ENCODE measurements around the gene TFAP2A.

TFAP2A gene

DNA sequence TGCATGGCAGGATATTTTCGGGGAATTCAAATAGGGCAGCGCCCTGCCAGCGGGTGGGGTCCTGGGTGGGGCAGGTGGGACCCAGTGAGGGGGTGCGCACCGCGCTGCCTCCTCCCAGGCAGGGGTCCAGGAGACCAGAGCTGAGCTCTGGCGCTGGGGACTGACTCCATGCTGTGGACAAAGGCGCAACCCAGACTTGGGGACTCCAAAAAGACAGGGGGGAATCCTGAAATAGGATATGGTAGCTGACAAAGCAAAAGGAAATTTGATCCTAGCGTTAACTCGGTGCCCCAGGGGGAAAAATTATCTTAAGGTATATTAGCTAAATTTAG, 23.6 kb downstream of the TFAP2A start:
- no peak overlapping the region for H3K27ac ChIP-seq (ENCODE audit: extremely low read depth, low read depth, low read length)
- no peak overlapping the region for H3K4me3 ChIP-seq (ENCODE audit: low read depth, low read length)
- TF ChIP-seq SETDB1 (IDR thresholded peaks at IDR 0.05; ENCODE audit: insufficient read length, low read length), result no peak
- TF ChIP-seq SCRT1 (tag by site-specific recombination; IDR thresholded peaks at IDR 0.05; ENCODE audit: borderline replicate concordance), result no peak
- TF ChIP-seq ZNF133 (tag by site-specific recombination; IDR thresholded peaks at IDR 0.05), result no peak
- TF ChIP-seq SP2 (tag by site-specific recombination; IDR thresholded peaks at IDR 0.05), result no peak
- H3K4me1 ChIP-seq (ENCODE audit: control insufficient read depth, insufficient read depth, low read length), result peaks cover 12% of the 10 kb centered on the region
- ChIA-PET CTCF (no interaction called here), POLR2A (interaction anchor here (1.1 kb wide), 1 partner anchor 13 kb away, joined by 4 read pairs; no protein-coding TSS in a partner anchor)
- H3K36me3 ChIP-seq (ENCODE audit: control insufficient read depth in 2 of 2, insufficient read depth in 1 of 2, low read length in 2 of 2), result no peaks in the 10 kb centered on the region
- no peaks in the 10 kb centered on the region for H3K9me3 ChIP-seq (ENCODE audit: control insufficient read depth, insufficient read depth, low read depth, low read length)

DNA sequence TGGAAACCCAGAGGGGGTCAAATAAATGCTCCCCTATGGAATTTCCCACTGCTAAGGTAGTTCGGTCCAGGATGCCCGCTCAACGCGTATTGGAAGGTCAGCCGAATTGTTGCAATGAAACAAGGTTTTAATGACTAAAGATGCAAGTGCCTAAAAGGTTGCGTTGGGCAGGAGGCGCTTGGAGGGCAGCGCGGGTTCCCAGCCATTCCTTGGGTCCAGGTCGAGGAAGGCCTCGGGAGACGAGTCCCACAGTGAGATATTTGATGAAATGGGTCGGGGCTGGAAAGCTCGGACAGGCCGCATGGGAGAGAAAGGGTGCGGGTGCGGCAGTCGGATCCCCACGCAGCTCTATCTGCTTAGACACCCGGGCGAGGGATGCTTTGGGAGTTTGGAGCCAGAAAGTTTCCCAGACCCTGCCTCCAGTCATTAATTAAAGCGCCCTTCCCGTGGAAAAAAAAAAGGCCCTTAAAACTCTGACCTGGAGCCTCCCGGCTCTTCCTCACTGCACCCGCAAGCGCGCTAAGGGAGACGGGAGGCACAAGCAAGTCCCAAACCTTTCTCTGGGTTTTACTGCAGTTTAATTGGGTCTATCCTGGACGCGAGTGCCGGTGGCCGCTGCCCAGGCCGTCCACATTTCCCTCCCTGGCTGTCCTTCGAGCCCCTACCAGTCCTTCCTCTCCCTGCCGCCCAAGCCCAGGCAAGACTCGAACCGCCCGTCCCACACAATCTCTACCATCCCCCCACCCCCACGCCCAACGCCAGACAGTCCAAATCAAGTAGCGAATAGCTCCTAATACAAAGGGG, 24.2 kb downstream of the TFAP2A start:
- Histone ChIP-seq H3K9me3 (ENCODE audit: control insufficient read depth, insufficient read depth, low read depth, low read length) (no peaks in the 10 kb centered on the region), H3K36me3 (ENCODE audit: control insufficient read depth in 2 of 2, insufficient read depth in 1 of 2, low read length in 2 of 2) (no peaks in the 10 kb centered on the region), H3K4me1 (ENCODE audit: control insufficient read depth, insufficient read depth, low read length) (peaks cover 7% of the 10 kb centered on the region), H3K27ac (ENCODE audit: extremely low read depth, low read depth, low read length) (no peak overlapping the region), H3K4me3 (ENCODE audit: low read depth, low read length) (no peak overlapping the region)
- CTCF ChIA-PET, result no interaction called here
- TF ChIP-seq ZNF114 (tag by site-specific recombination; IDR thresholded peaks at IDR 0.05) (no peak), MZF1 (tag by site-specific recombination; IDR thresholded peaks at IDR 0.05; ENCODE audit: borderline replicate concordance) (no peak), ZNF302 (tag by site-specific recombination; IDR thresholded peaks at IDR 0.05; ENCODE audit: low read depth) (no peak), FEZF1 (tag by site-specific recombination; IDR thresholded peaks at IDR 0.05) (no peak), ZNF2 (tag by site-specific recombination; IDR thresholded peaks at IDR 0.05) (no peak), ZNF521 (tag by site-specific recombination; IDR thresholded peaks at IDR 0.05) (no peak), ZNF692 (tag by site-specific recombination; IDR thresholded peaks at IDR 0.05) (no peak), KLF8 (tag by site-specific recombination; IDR thresholded peaks at IDR 0.05) (no peak), ZNF529 (tag by site-specific recombination; IDR thresholded peaks at IDR 0.05; ENCODE audit: insufficient replicate concordance) (no peak), ZNF214 (tag by site-specific recombination; IDR thresholded peaks at IDR 0.05; ENCODE audit: borderline replicate concordance) (no peak), ZNF791 (tag by site-specific recombination; IDR thresholded peaks at IDR 0.05) (no peak)
- TF ChIP-seq, protein P1, sequence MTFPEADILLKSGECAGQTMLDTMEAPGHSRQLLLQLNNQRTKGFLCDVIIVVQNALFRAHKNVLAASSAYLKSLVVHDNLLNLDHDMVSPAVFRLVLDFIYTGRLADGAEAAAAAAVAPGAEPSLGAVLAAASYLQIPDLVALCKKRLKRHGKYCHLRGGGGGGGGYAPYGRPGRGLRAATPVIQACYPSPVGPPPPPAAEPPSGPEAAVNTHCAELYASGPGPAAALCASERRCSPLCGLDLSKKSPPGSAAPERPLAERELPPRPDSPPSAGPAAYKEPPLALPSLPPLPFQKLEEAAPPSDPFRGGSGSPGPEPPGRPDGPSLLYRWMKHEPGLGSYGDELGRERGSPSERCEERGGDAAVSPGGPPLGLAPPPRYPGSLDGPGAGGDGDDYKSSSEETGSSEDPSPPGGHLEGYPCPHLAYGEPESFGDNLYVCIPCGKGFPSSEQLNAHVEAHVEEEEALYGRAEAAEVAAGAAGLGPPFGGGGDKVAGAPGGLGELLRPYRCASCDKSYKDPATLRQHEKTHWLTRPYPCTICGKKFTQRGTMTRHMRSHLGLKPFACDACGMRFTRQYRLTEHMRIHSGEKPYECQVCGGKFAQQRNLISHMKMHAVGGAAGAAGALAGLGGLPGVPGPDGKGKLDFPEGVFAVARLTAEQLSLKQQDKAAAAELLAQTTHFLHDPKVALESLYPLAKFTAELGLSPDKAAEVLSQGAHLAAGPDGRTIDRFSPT (tag by site-specific recombination; IDR thresholded peaks at IDR 0.05), result no peak
- TF ChIP-seq, protein P2, sequence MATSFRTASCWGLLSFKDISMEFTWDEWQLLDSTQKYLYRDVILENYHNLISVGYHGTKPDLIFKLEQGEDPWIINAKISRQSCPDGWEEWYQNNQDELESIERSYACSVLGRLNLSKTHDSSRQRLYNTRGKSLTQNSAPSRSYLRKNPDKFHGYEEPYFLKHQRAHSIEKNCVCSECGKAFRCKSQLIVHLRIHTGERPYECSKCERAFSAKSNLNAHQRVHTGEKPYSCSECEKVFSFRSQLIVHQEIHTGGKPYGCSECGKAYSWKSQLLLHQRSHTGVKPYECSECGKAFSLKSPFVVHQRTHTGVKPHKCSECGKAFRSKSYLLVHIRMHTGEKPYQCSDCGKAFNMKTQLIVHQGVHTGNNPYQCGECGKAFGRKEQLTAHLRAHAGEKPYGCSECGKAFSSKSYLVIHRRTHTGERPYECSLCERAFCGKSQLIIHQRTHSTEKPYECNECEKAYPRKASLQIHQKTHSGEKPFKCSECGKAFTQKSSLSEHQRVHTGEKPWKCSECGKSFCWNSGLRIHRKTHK (tag by site-specific recombination; IDR thresholded peaks at IDR 0.05), result no peak
- POLR2A ChIA-PET, result interaction anchor here (1.1 kb wide), 1 partner anchor 13 kb away, joined by 4 read pairs; no protein-coding TSS in a partner anchor

Data from HEK293 (cell line).